ENCODE measurements around the gene ALPI. TPM values are rescaled to one million over a fixed set of nuclear protein-coding genes. Genes with fewer than 3 reads are reported as not detected.

The ALPI gene
- total RNA-seq, 1 donor from 2014 or later = not detected

- Mint-ChIP-seq H3K27ac (no peak overlapping the region), H3K4me3 (no peak overlapping the region), H3K9me3 (no peaks in the 10 kb centered on the region), H3K4me1 (ENCODE audit: low read depth) (peaks cover 5% of the 10 kb centered on the region), H3K36me3 (ENCODE audit: low read depth) (no peaks in the 10 kb centered on the region), H3K27me3 (ENCODE audit: insufficient read depth) (peaks cover 44% of the 10 kb centered on the region)
- DNase-seq (ENCODE audit: low spot score) = no peak
- intact Hi-C loops (cut with micrococcal nuclease) = no loop called here
Measured at GRCh38 chr2:232501331-232501771, 45.4 kb downstream of the ALPI start.

- no peak overlapping the region for H3K27ac Mint-ChIP-seq
- H3K36me3 Mint-ChIP-seq (ENCODE audit: low read depth) = no peaks in the 10 kb centered on the region
- no peak for DNase-seq (ENCODE audit: low spot score)
- H3K4me3 Mint-ChIP-seq = no peak overlapping the region
- intact Hi-C loops (cut with micrococcal nuclease) = no loop called here
- peaks cover 5% of the 10 kb centered on the region for H3K4me1 Mint-ChIP-seq (ENCODE audit: low read depth)
- peaks cover 44% of the 10 kb centered on the region for H3K27me3 Mint-ChIP-seq (ENCODE audit: insufficient read depth)
- H3K9me3 Mint-ChIP-seq = no peaks in the 10 kb centered on the region
Measured at GRCh38 chr2:232501794-232502390, 45.9 kb downstream of the ALPI start.

GRCh38 chr2:232502511-232502910, 46.6 kb downstream of the ALPI start:
- no peaks in the 10 kb centered on the region for H3K36me3 Mint-ChIP-seq (ENCODE audit: low read depth)
- H3K4me1 Mint-ChIP-seq (ENCODE audit: low read depth) = peaks cover 5% of the 10 kb centered on the region
- H3K9me3 Mint-ChIP-seq = no peaks in the 10 kb centered on the region
- no peak for DNase-seq (ENCODE audit: low spot score)
- peak overlapping the region; percentile 79 for H3K27ac Mint-ChIP-seq
- peak overlapping the region; percentile 78 for H3K4me3 Mint-ChIP-seq
- intact Hi-C loops (cut with micrococcal nuclease) = no loop called here
- H3K27me3 Mint-ChIP-seq (ENCODE audit: insufficient read depth) = peaks cover 46% of the 10 kb centered on the region

- intact Hi-C loops (cut with micrococcal nuclease) = no loop called here
- Mint-ChIP-seq H3K9me3 (no peaks in the 10 kb centered on the region), H3K27ac (no peak overlapping the region), H3K36me3 (ENCODE audit: low read depth) (no peaks in the 10 kb centered on the region), H3K27me3 (ENCODE audit: insufficient read depth) (peaks cover 50% of the 10 kb centered on the region), H3K4me1 (ENCODE audit: low read depth) (peaks cover 5% of the 10 kb centered on the region), H3K4me3 (peak overlapping the region; percentile 45)
- DNase-seq (ENCODE audit: low spot score) = no peak
Measured at GRCh38 chr2:232502911-232503808, 47.2 kb downstream of the ALPI start.

GRCh38 chr2:232503809-232504323, 47.9 kb downstream of the ALPI start:
- H3K27ac Mint-ChIP-seq = no peak overlapping the region
- H3K4me1 Mint-ChIP-seq (ENCODE audit: low read depth) = peaks cover 5% of the 10 kb centered on the region
- peak overlapping the region; percentile 45 for H3K4me3 Mint-ChIP-seq
- H3K27me3 Mint-ChIP-seq (ENCODE audit: insufficient read depth) = peaks cover 54% of the 10 kb centered on the region
- intact Hi-C loops (cut with micrococcal nuclease) = no loop called here
- no peak for DNase-seq (ENCODE audit: low spot score)
- H3K9me3 Mint-ChIP-seq = no peaks in the 10 kb centered on the region
- no peaks in the 10 kb centered on the region for H3K36me3 Mint-ChIP-seq (ENCODE audit: low read depth)

GRCh38 chr2:232504438-232504837, 48.5 kb downstream of the ALPI start:
- no peak for DNase-seq (ENCODE audit: low spot score)
- H3K27ac Mint-ChIP-seq = no peak overlapping the region
- H3K4me1 Mint-ChIP-seq (ENCODE audit: low read depth) = peaks cover 5% of the 10 kb centered on the region
- intact Hi-C loops (cut with micrococcal nuclease) = no loop called here
- H3K27me3 Mint-ChIP-seq (ENCODE audit: insufficient read depth) = peaks cover 57% of the 10 kb centered on the region
- no peaks in the 10 kb centered on the region for H3K36me3 Mint-ChIP-seq (ENCODE audit: low read depth)
- H3K4me3 Mint-ChIP-seq = no peak overlapping the region
- H3K9me3 Mint-ChIP-seq = no peaks in the 10 kb centered on the region

- DNase-seq (ENCODE audit: low spot score) = no peak
- peaks cover 5% of the 10 kb centered on the region for H3K4me1 Mint-ChIP-seq (ENCODE audit: low read depth)
- no peak overlapping the region for H3K27ac Mint-ChIP-seq
- intact Hi-C loops (cut with micrococcal nuclease) = no loop called here
- peaks cover 56% of the 10 kb centered on the region for H3K27me3 Mint-ChIP-seq (ENCODE audit: insufficient read depth)
- H3K9me3 Mint-ChIP-seq = no peaks in the 10 kb centered on the region
- H3K36me3 Mint-ChIP-seq (ENCODE audit: low read depth) = no peaks in the 10 kb centered on the region
- H3K4me3 Mint-ChIP-seq = no peak overlapping the region
Measured at GRCh38 chr2:232505856-232506255, 49.9 kb downstream of the ALPI start.

GRCh38 chr2:232506709-232507108, 50.8 kb downstream of the ALPI start:
- H3K27me3 Mint-ChIP-seq (ENCODE audit: insufficient read depth) = peaks cover 50% of the 10 kb centered on the region
- no peaks in the 10 kb centered on the region for H3K9me3 Mint-ChIP-seq
- DNase-seq (ENCODE audit: low spot score) = no peak
- intact Hi-C loops (cut with micrococcal nuclease) = no loop called here
- no peaks in the 10 kb centered on the region for H3K36me3 Mint-ChIP-seq (ENCODE audit: low read depth)
- no peak overlapping the region for H3K27ac Mint-ChIP-seq
- no peak overlapping the region for H3K4me3 Mint-ChIP-seq
- peaks cover 5% of the 10 kb centered on the region for H3K4me1 Mint-ChIP-seq (ENCODE audit: low read depth)

GRCh38 chr2:232508251-232508650, 52.3 kb downstream of the ALPI start:
- Mint-ChIP-seq H3K27ac (no peak overlapping the region), H3K36me3 (ENCODE audit: low read depth) (no peaks in the 10 kb centered on the region), H3K4me1 (ENCODE audit: low read depth) (peaks cover 5% of the 10 kb centered on the region), H3K27me3 (ENCODE audit: insufficient read depth) (peaks cover 41% of the 10 kb centered on the region), H3K4me3 (no peak overlapping the region), H3K9me3 (no peaks in the 10 kb centered on the region)
- intact Hi-C loops (cut with micrococcal nuclease) = no loop called here
- no peak for DNase-seq (ENCODE audit: low spot score)

Other genes starting within 250 kb of the ALPI start
- not detected in 2 replicates for gene ALPP, start 77.4 kb upstream of the ALPI start, total RNA-seq
- not detected in 2 replicates for gene ALPG, start 49.3 kb upstream of the ALPI start, total RNA-seq
- 0.12 TPM in 1 of 2 replicates, not detected in the other for gene ECEL1, start 31.7 kb downstream of the ALPI start, total RNA-seq
- not detected in 2 replicates for gene PRSS56, start 64.2 kb downstream of the ALPI start, total RNA-seq
- not detected in 2 replicates for gene CHRND, start 70.0 kb downstream of the ALPI start, total RNA-seq
- gene CHRNG, start 83.5 kb downstream of the ALPI start, total RNA-seq = not detected in 2 replicates
- gene TIGD1, start 94.4 kb downstream of the ALPI start, total RNA-seq = 8.4 and 8.9 TPM in 2 replicates
- 94.3 and 96.2 TPM in 2 replicates for gene EIF4E2, start 94.5 kb downstream of the ALPI start, total RNA-seq
- 0.13 and 0.54 TPM in 2 replicates for gene EFHD1, start 177.5 kb downstream of the ALPI start, total RNA-seq
- gene GIGYF2, start 241.2 kb downstream of the ALPI start, total RNA-seq = 71.1 and 74.6 TPM in 2 replicates